GM12878 (cell line): Measurements from ENCODE around the gene UAP1L1. TPM values are rescaled to one million over a fixed set of nuclear protein-coding genes. Genes with fewer than 3 reads are reported as not detected.

Source experiments
- E4F1 ChIP-seq: fragments of 450-650 bp; IDR thresholded peaks from 2 replicates; pipeline ENCODE4 v1.6.1; 2018; ENCODE audit warnings: borderline replicate concordance, mild to moderate bottlenecking; ENCODE audit not compliant: partially characterized antibody
- GABPA ChIP-seq: IDR thresholded peaks from 2 replicates; pipeline ENCODE4 v1.6.1; 2014; ENCODE audit warnings: antibody characterized with exemption, low read depth, mild to moderate bottlenecking, inconsistent platforms
- GATAD2B ChIP-seq: fragments of 450-650 bp; conservative IDR thresholded peaks from 2 replicates; pipeline ENCODE4 v1.6.1; 2017; ENCODE audit warnings: low read depth, mild to moderate bottlenecking, moderate library complexity
- HDGF ChIP-seq: fragments of 450-650 bp; IDR thresholded peaks from 2 replicates; pipeline ENCODE4 v1.6.1; 2016; ENCODE audit warnings: antibody characterized with exemption
- JUND ChIP-seq: IDR thresholded peaks from 2 replicates; pipeline ENCODE4 v1.6.1; 2012; ENCODE audit warnings: low read depth, mild to moderate bottlenecking, low read length, improper control_type of control experiment, moderate library complexity
- MTA2 ChIP-seq: fragments of 450-650 bp; IDR thresholded peaks from 2 replicates; pipeline ENCODE4 v1.6.1; 2016; ENCODE audit warnings: low read depth, mild to moderate bottlenecking, moderate library complexity
- NFIC ChIP-seq: IDR thresholded peaks from 2 replicates; pipeline ENCODE4 v1.6.1; 2012; ENCODE audit warnings: low read depth, mild to moderate bottlenecking, inconsistent platforms, low read length, moderate library complexity
- RELA ChIP-seq: fragments of 450-650 bp; IDR thresholded peaks from 2 replicates; pipeline ENCODE4 v1.8.0; 2014; ENCODE audit warnings: borderline replicate concordance; ENCODE audit not compliant: partially characterized antibody
- RELB ChIP-seq: fragments of 450-650 bp; IDR thresholded peaks from 2 replicates; pipeline ENCODE4 v1.6.1; 2017; ENCODE audit warnings: low read depth, mild to moderate bottlenecking, moderate library complexity
- RUNX3 ChIP-seq: IDR thresholded peaks from 2 replicates; pipeline ENCODE4 v1.6.1; 2012; ENCODE audit warnings: low read length, inconsistent platforms
- SPI1 ChIP-seq: IDR thresholded peaks from 2 replicates; pipeline ENCODE4 v1.6.1; 2011; ENCODE audit warnings: low read depth, mild to moderate bottlenecking, low read length, moderate library complexity, borderline replicate concordance; ENCODE audit not compliant: insufficient read depth
- ZNF384 ChIP-seq: IDR thresholded peaks from 2 replicates; pipeline ENCODE4 v1.6.1; 2012; ENCODE audit warnings: low read depth, mild to moderate bottlenecking, low read length, improper control_type of control experiment, borderline replicate concordance
- ZNF592 ChIP-seq: fragments of 450-650 bp; IDR thresholded peaks from 2 replicates; pipeline ENCODE4 v1.6.1; 2017; ENCODE audit warnings: mild to moderate bottlenecking, moderate library complexity
- polyA plus RNA-seq, 11 experiments: library from polyadenylated mRNA; depleted of rRNA in 4 of 11; unstranded in 6 of 11; stranded (reverse) in 5 of 11; fragments of >200 nt; fragmentation: Nextera tagmentation in 4 of 11; fragmentation: Illumina TruSeq in 1 of 11; extraction: Ambion mirVana in 4 of 11; extraction: Trizol in 1 of 11; gene quantifications; 1 replicate in 1 of 11; 2 replicates in 10 of 11; pipeline versions ENCODE4 v1.2.1 to v1.2.3, GENCODE V29; 2011 to 2016; ENCODE audit warnings: inconsistent platforms in 2 of 11, missing spikeins in 2 of 11, low read depth in 1 of 11
- total RNA-seq, 4 experiments: library from RNA; depleted of rRNA in 3 of 4; stranded (reverse); fragments of >200 nt in 3 of 4; fragmentation: Illumina TruSeq in 1 of 4; extraction: Trizol in 1 of 4; gene quantifications; 2 replicates each; pipeline versions ENCODE4 v1.2.1 to v1.2.3, GENCODE V29; 2013 to 2021
- TF ChIP-seq, protein P1 (sequence below): fragments of 450-650 bp; IDR thresholded peaks from 2 replicates; pipeline ENCODE4 v1.6.1; 2018; ENCODE audit warnings: mild to moderate bottlenecking, low read depth, moderate library complexity; ENCODE audit not compliant: partially characterized antibody
- TF ChIP-seq, protein P2 (sequence below): fragments of 450-650 bp; IDR thresholded peaks from 2 replicates; pipeline ENCODE4 v1.6.1; 2016; ENCODE audit warnings: mild to moderate bottlenecking

The UAP1L1 gene
- total and polyA plus RNA-seq, 10 of the 15 experiments (the other 5 are each of a cell fraction or from before 2014, with no cell fraction given), result 0.29 to 15.7 (median 5.8) TPM

- TF ChIP-seq NFIC, result 0 out of 2 replicates have a peak, but pooled peaks have one; percentile 23
- peak; percentile 92 for TF ChIP-seq SPI1
- peak; percentile 87 for TF ChIP-seq GABPA
- peak; percentile 82 for TF ChIP-seq RUNX3
- TF ChIP-seq JUND, result no peak
- TF ChIP-seq ZNF384, result peak; percentile 98
- TF ChIP-seq RELB, result peak; percentile 66; the same call in 1 of the 2 replicates
- TF ChIP-seq MTA2, result peak; percentile 40; the same call in 1 of the 2 replicates
- TF ChIP-seq, protein P1, sequence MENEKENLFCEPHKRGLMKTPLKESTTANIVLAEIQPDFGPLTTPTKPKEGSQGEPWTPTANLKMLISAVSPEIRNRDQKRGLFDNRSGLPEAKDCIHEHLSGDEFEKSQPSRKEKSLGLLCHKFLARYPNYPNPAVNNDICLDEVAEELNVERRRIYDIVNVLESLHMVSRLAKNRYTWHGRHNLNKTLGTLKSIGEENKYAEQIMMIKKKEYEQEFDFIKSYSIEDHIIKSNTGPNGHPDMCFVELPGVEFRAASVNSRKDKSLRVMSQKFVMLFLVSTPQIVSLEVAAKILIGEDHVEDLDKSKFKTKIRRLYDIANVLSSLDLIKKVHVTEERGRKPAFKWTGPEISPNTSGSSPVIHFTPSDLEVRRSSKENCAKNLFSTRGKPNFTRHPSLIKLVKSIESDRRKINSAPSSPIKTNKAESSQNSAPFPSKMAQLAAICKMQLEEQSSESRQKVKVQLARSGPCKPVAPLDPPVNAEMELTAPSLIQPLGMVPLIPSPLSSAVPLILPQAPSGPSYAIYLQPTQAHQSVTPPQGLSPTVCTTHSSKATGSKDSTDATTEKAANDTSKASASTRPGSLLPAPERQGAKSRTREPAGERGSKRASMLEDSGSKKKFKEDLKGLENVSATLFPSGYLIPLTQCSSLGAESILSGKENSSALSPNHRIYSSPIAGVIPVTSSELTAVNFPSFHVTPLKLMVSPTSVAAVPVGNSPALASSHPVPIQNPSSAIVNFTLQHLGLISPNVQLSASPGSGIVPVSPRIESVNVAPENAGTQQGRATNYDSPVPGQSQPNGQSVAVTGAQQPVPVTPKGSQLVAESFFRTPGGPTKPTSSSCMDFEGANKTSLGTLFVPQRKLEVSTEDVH, result peak; percentile 98
- TF ChIP-seq GATAD2B, result peak; percentile 32; the same call in 1 of the 2 replicates
- peak; percentile 26 for TF ChIP-seq E4F1
- TF ChIP-seq, protein P2, sequence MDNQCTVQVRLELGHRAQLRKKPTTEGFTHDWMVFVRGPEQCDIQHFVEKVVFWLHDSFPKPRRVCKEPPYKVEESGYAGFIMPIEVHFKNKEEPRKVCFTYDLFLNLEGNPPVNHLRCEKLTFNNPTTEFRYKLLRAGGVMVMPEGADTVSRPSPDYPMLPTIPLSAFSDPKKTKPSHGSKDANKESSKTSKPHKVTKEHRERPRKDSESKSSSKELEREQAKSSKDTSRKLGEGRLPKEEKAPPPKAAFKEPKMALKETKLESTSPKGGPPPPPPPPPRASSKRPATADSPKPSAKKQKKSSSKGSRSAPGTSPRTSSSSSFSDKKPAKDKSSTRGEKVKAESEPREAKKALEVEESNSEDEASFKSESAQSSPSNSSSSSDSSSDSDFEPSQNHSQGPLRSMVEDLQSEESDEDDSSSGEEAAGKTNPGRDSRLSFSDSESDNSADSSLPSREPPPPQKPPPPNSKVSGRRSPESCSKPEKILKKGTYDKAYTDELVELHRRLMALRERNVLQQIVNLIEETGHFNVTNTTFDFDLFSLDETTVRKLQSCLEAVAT, result peak; percentile 68
- TF ChIP-seq ZNF592, result no peak
- peak; percentile 58; the same call in 1 of the 2 replicates for TF ChIP-seq HDGF
- peak; percentile 23 for TF ChIP-seq RELA
These were observed 50.2 kb downstream of the UAP1L1 start (continued) for GRCh38 chr9:137127301-137128157.
